H1 (cell line): Measurements from ENCODE around the gene AP2B1. TPM values are rescaled to one million over a fixed set of nuclear protein-coding genes. Genes with fewer than 3 reads are reported as not detected.

ENCODE experiments used
- CTCF ChIA-PET: fragments of 300-600 bp; sonication (Branson Sonifier 250); formaldehyde crosslinking; loops from one replicate; lab custom pipeline; 2021; ENCODE audit not compliant: partially characterized antibody; lab: Charles Lee
- POLR2A ChIA-PET: fragments of 300-600 bp; sonication (Branson Sonifier 250); formaldehyde crosslinking; loops from one replicate; lab custom pipeline; 2021; ENCODE audit warnings: inconsistent platforms; ENCODE audit not compliant: partially characterized antibody; lab: Charles Lee
- DNase-seq, 2 experiments: peaks; one replicate each; pipeline versions ENCODE4 v3.0.0 to v3.0.0-alpha.2; 2010 to 2022; ENCODE audit warnings: low spot score in 2 of 2, low read depth in 1 of 2, mixed read lengths in 1 of 2
- FAIRE-seq: peaks from 2 replicates; lab custom pipeline; 2011; peaks lifted over from hg19 to GRCh38; lab: Jason Lieb, UNC
- H2AFZ ChIP-seq: 2 replicates; pipeline ENCODE4 v1.8.1; 2012; ENCODE audit warnings: low read length, inconsistent platforms
- H2AK5ac ChIP-seq: 2 replicates; pipeline ENCODE4 v1.6.1; 2013; ENCODE audit warnings: low read depth, low read length
- H2BK120ac ChIP-seq: replicated peaks from 2 replicates; pipeline ENCODE3; 2013; ENCODE audit warnings: low read depth, low read length, inconsistent platforms
- H2BK12ac ChIP-seq: 2 replicates; pipeline ENCODE4 v1.6.1; 2013; ENCODE audit warnings: low read depth, low read length
- H2BK15ac ChIP-seq: 2 replicates; pipeline ENCODE4 v1.6.1; 2013; ENCODE audit warnings: low read length
- H2BK20ac ChIP-seq: 2 replicates; pipeline ENCODE4 v1.6.1; 2013; ENCODE audit warnings: low read length
- H2BK5ac ChIP-seq: 2 replicates; pipeline ENCODE4 v1.6.1; 2013; ENCODE audit warnings: low read depth, low read length
- H3K14ac ChIP-seq: 2 replicates; pipeline ENCODE4 v1.6.1; 2013; ENCODE audit warnings: inconsistent platforms; ENCODE audit not compliant: insufficient read length
- H3K18ac ChIP-seq: 2 replicates; pipeline ENCODE4 v1.6.1; 2013; ENCODE audit warnings: low read length; ENCODE audit errors: extremely low read depth
- H3K23ac ChIP-seq: 2 replicates; pipeline ENCODE4 v1.6.1; 2013; ENCODE audit warnings: inconsistent platforms; ENCODE audit not compliant: insufficient read length
- H3K23me2 ChIP-seq: 2 replicates; pipeline ENCODE4 v1.6.1; 2013; ENCODE audit warnings: low read depth, low read length
- H3K27ac ChIP-seq: 2 replicates; pipeline ENCODE4 v1.6.1; 2011; ENCODE audit warnings: low read depth, low read length, inconsistent platforms
- H3K27me3 ChIP-seq, 4 experiments: replicated peaks in 1 of 4; 1 replicate in 1 of 4; 2 replicates in 3 of 4; pipeline versions ENCODE4 v1.6.1 to v1.8.1; 2011 to 2013; ENCODE audit warnings: low read length in 3 of 4, mild to moderate bottlenecking in 3 of 4, inconsistent platforms in 2 of 4, mixed read lengths in 2 of 4, moderate library complexity in 1 of 4; ENCODE audit not compliant: control insufficient read depth in 3 of 4, insufficient read depth in 3 of 4; ENCODE audit errors: extremely low read depth in 1 of 4
- H3K36me3 ChIP-seq, 4 experiments: 2 replicates each; pipeline versions ENCODE4 v1.6.1 to v1.8.1; 2011 to 2013; ENCODE audit warnings: mild to moderate bottlenecking in 4 of 4, low read length in 3 of 4, moderate library complexity in 2 of 4, control low read depth in 1 of 4, inconsistent platforms in 1 of 4; ENCODE audit not compliant: insufficient read depth in 4 of 4, control insufficient read depth in 2 of 4
- H3K4ac ChIP-seq: replicated peaks from 2 replicates; pipeline ENCODE3; 2013; ENCODE audit warnings: low read length, low read depth, mixed read lengths, inconsistent platforms; ENCODE audit not compliant: insufficient read length
- H3K4me1 ChIP-seq, 4 experiments: replicated peaks in 1 of 4; 1 replicate in 1 of 4; 2 replicates in 3 of 4; pipeline versions ENCODE4 v1.6.1 to v1.8.1; 2011 to 2013; ENCODE audit warnings: low read length in 3 of 4, inconsistent platforms in 2 of 4, mixed read lengths in 1 of 4; ENCODE audit not compliant: insufficient read depth in 4 of 4, control insufficient read depth in 3 of 4
- H3K4me2 ChIP-seq, 2 experiments: 2 replicates each; pipeline versions ENCODE4 v1.6.1 to v1.8.1; 2011 to 2013; ENCODE audit warnings: low read depth in 2 of 2, low read length in 2 of 2, control low read depth in 1 of 2, inconsistent platforms in 1 of 2, mild to moderate bottlenecking in 1 of 2; ENCODE audit not compliant: insufficient read depth in 1 of 2
- H3K4me3 ChIP-seq, 4 experiments: fragments of 200-600, 300-600 bp in 1 of 4; sonication (generic), shearing (Covaris generic), sonication (Bioruptor Twin) in 1 of 4; 2 replicates each; pipeline versions ENCODE4 v1.5.1 to v1.8.1; 2011 to 2016; ENCODE audit warnings: low read length in 4 of 4, low read depth in 3 of 4, control low read depth in 2 of 4, inconsistent platforms in 2 of 4, mild to moderate bottlenecking in 2 of 4, mixed read lengths in 1 of 4, moderate library complexity in 1 of 4; ENCODE audit not compliant: insufficient read depth in 2 of 4; ENCODE audit errors: extremely low read depth in 1 of 4
- H3K56ac ChIP-seq: replicated peaks from 2 replicates; pipeline ENCODE3; 2013; ENCODE audit warnings: low read depth, mild to moderate bottlenecking, mixed read lengths, low read length, inconsistent platforms; ENCODE audit not compliant: insufficient read length
- H3K79me1 ChIP-seq: 2 replicates; pipeline ENCODE4 v1.6.1; 2013; ENCODE audit warnings: low read depth, low read length, control low read depth
- H3K79me2 ChIP-seq, 2 experiments: 2 replicates each; pipeline versions ENCODE4 v1.6.1 to v1.8.1; 2012 to 2013; ENCODE audit warnings: low read length in 2 of 2, mild to moderate bottlenecking in 2 of 2, inconsistent platforms in 1 of 2; ENCODE audit not compliant: insufficient read depth in 2 of 2, control insufficient read depth in 1 of 2
- H3K9ac ChIP-seq, 4 experiments: replicated peaks in 1 of 4; 1 replicate in 1 of 4; 2 replicates in 3 of 4; pipeline versions ENCODE4 v1.6.1 to v1.8.1; 2011 to 2013; ENCODE audit warnings: low read depth in 3 of 4, low read length in 3 of 4, control low read depth in 2 of 4, mild to moderate bottlenecking in 2 of 4, moderate library complexity in 2 of 4, inconsistent platforms in 1 of 4; ENCODE audit errors: extremely low read depth in 1 of 4
- H3K9me3 ChIP-seq, 2 experiments: 2 replicates each; pipeline versions ENCODE4 v1.6.1 to v1.8.1; 2012 to 2013; ENCODE audit warnings: mild to moderate bottlenecking in 2 of 2, moderate library complexity in 2 of 2, control low read depth in 1 of 2, inconsistent platforms in 1 of 2, low read depth in 1 of 2, low read length in 1 of 2, mixed read lengths in 1 of 2; ENCODE audit not compliant: insufficient read depth in 2 of 2
- H4K20me1 ChIP-seq, 2 experiments: replicated peaks in 1 of 2; 2 replicates each; pipeline versions ENCODE3 to v1.8.1; 2011 to 2013; ENCODE audit warnings: inconsistent platforms in 2 of 2, low read length in 2 of 2, mild to moderate bottlenecking in 1 of 2; ENCODE audit not compliant: insufficient read depth in 2 of 2, control insufficient read depth in 1 of 2
- H4K5ac ChIP-seq: 2 replicates; pipeline ENCODE4 v1.6.1; 2013; ENCODE audit warnings: low read length, low read depth, mixed read lengths, inconsistent platforms; ENCODE audit not compliant: insufficient read length
- H4K8ac ChIP-seq: 2 replicates; pipeline ENCODE4 v1.8.0; 2013; ENCODE audit warnings: mild to moderate bottlenecking, moderate library complexity, low read length, inconsistent platforms; ENCODE audit not compliant: insufficient read depth; ENCODE audit errors: extremely low read depth
- H4K91ac ChIP-seq: replicated peaks from 2 replicates; pipeline ENCODE3; 2013; ENCODE audit warnings: low read length, mixed read lengths, inconsistent platforms; ENCODE audit not compliant: insufficient read length
- BACH1 ChIP-seq: IDR thresholded peaks from 2 replicates; pipeline ENCODE4 v1.6.1; 2012; ENCODE audit warnings: low read length, improper control_type of control experiment
- CBX8 ChIP-seq: fragments of 300-800, 300-1000 bp; sonication (generic); IDR thresholded peaks from 2 replicates; pipeline ENCODE4 v1.7.1; 2016; ENCODE audit warnings: low read depth, low read length, borderline replicate concordance
- FOSL1 ChIP-seq: IDR thresholded peaks from 2 replicates; pipeline ENCODE4 v1.6.1; 2011; ENCODE audit warnings: mild to moderate bottlenecking, low read depth, low read length, moderate library complexity; ENCODE audit not compliant: insufficient read depth
- GTF2F1 ChIP-seq: IDR thresholded peaks from 2 replicates; pipeline ENCODE4 v1.6.1; 2012; ENCODE audit warnings: low read depth, low read length, improper control_type of control experiment, borderline replicate concordance
- HDAC2 ChIP-seq, 2 experiments: fragments of 300-600 bp in 1 of 2; sonication (generic) in 1 of 2; IDR thresholded peaks; 2 replicates each; pipeline ENCODE4 v1.6.1; 2011 to 2012; ENCODE audit warnings: low read depth in 2 of 2, low read length in 2 of 2, mild to moderate bottlenecking in 2 of 2, moderate library complexity in 2 of 2, borderline replicate concordance in 1 of 2, inconsistent platforms in 1 of 2
- HDAC6 ChIP-seq: IDR thresholded peaks from one replicate; pipeline ENCODE4 v1.7.1; 2012; ENCODE audit warnings: low read depth, mild to moderate bottlenecking, inconsistent platforms, low read length, moderate library complexity
- SIX5 ChIP-seq: IDR thresholded peaks from 2 replicates; pipeline ENCODE4 v1.6.1; 2011; ENCODE audit warnings: mild to moderate bottlenecking, low read depth, low read length
- TAF1 ChIP-seq: IDR thresholded peaks from 2 replicates; pipeline ENCODE4 v1.6.1; 2011; ENCODE audit warnings: mild to moderate bottlenecking, low read depth, low read length
- TEAD4 ChIP-seq: IDR thresholded peaks from 2 replicates; pipeline ENCODE4 v1.6.1; 2012; ENCODE audit warnings: low read depth, low read length, inconsistent platforms, mixed read lengths
- WGBS, 2 experiments: shearing (Covaris generic) in 1 of 2; methylation state at CpG; one replicate each; pipeline versions ENCODE4 v1.1.6 to v1.1.7; 2013 to 2015; ENCODE audit warnings: low lambda C conversion rate in 2 of 2, mixed read lengths in 2 of 2, inconsistent platforms in 1 of 2, low coverage in 1 of 2, missing lambda C conversion rate in 1 of 2; ENCODE audit not compliant: insufficient replicate concordance in 2 of 2, insufficient coverage in 1 of 2, insufficient read length in 1 of 2; ENCODE audit errors: extremely low coverage in 1 of 2, missing lambda C conversion rate in 1 of 2; 5-methylcytosine and 5-hydroxymethylcytosine counted together
- polyA plus RNA-seq, 7 experiments: library from polyadenylated mRNA; depleted of rRNA in 3 of 7; stranded (reverse) in 5 of 7; unstranded in 2 of 7; fragments of >200 nt in 5 of 7; fragments of 200-250 nt in 2 of 7; gene quantifications; 1 replicate in 5 of 7; 2 replicates in 1 of 7; 4 replicates in 1 of 7; pipeline versions ENCODE4 v1.2.1 to v1.2.3, GENCODE V29; 2011 to 2013; ENCODE audit warnings: missing spikeins in 2 of 7, mixed read lengths in 2 of 7
- total RNA-seq: library from RNA; stranded (reverse); fragmentation: NEBNext Ultra II Directional; extraction: Animal tissue kit (Norgen Biotek cat#: 25700); gene quantifications from 2 replicates; pipeline ENCODE4 v1.2.1, GENCODE V29; 2021
- TF ChIP-seq, protein P1 (sequence below): IDR thresholded peaks from 2 replicates; pipeline ENCODE4 v1.6.1; 2012; ENCODE audit warnings: inconsistent platforms
- TF ChIP-seq, protein P2 (sequence below): IDR thresholded peaks from 2 replicates; pipeline ENCODE4 v1.6.1; 2012; ENCODE audit warnings: low read length, inconsistent platforms

AP2B1 gene
- total and polyA plus RNA-seq, 2 of the 8 experiments (the other 6 are each of a cell fraction or from before 2014, with no cell fraction given), result 95.5 to 199 TPM

GRCh38 chr17:35748979-35749378, 161.9 kb downstream of the AP2B1 start:
- H3K4me1 ChIP-seq, result peaks cover 0 to 12% (median 5%) of the 10 kb centered on the region in 4 experiments; a peak in 5 of 7 replicates
- no peak overlapping the region for H2BK120ac ChIP-seq
- no peak overlapping the region for H3K4me2 ChIP-seq
- no peaks in the 10 kb centered on the region for H3K79me2 ChIP-seq
- H2BK20ac ChIP-seq, result no peak overlapping the region
- H2BK15ac ChIP-seq, result 0 out of 2 replicates have a peak overlapping the region, but pooled peaks have one; percentile 72
- H4K20me1 ChIP-seq, result no peaks in the 10 kb centered on the region
- 0 out of 2 replicates have a peak overlapping the region, but pooled peaks have one; percentile 39 for H2BK12ac ChIP-seq
- no peak overlapping the region for H2AFZ ChIP-seq
- H3K23ac ChIP-seq, result no peak overlapping the region
- H4K5ac ChIP-seq, result no peak overlapping the region
- no peaks in the 10 kb centered on the region for H3K23me2 ChIP-seq
- H3K18ac ChIP-seq, result no peak overlapping the region
- H4K8ac ChIP-seq, result no peak overlapping the region
- H3K4ac ChIP-seq, result no peak overlapping the region
- H3K14ac ChIP-seq, result no peak overlapping the region
- H2BK5ac ChIP-seq, result no peak overlapping the region
- POLR2A ChIA-PET, result interaction anchor here (1.2 to 2.3 kb wide), 5 partner anchors 9 to 60 kb away, joined by 3 to 6 read pairs (median 3); partner anchors contain the start of gene TAF15
- H3K9ac ChIP-seq, result no peak overlapping the region
- no peak for DNase-seq
- H3K27ac ChIP-seq, result no peak overlapping the region
- CTCF ChIA-PET, result interaction anchor here (1.0 to 8.4 kb wide), 22 partner anchors 9 to 436 kb away, joined by 3 to 166 read pairs (median 4); partner anchors contain the start of genes C17orf50 and TAF15
- no peaks in the 10 kb centered on the region for H3K36me3 ChIP-seq
- WGBS, 2 experiments, result 89% methylated on average over 6 of the region's 6 CpGs; no CpG with 5 or more reads in 1 of the 2 experiments
- H3K9me3 ChIP-seq, result no peaks in the 10 kb centered on the region
- H3K27me3 ChIP-seq, result peaks cover 2 to 19% (median 12%) of the 10 kb centered on the region in 4 experiments; a peak in 6 of 7 replicates
- no peak overlapping the region for H2AK5ac ChIP-seq
- H4K91ac ChIP-seq, result no peak overlapping the region
- H3K79me1 ChIP-seq, result no peaks in the 10 kb centered on the region
- H3K4me3 ChIP-seq, result no peak overlapping the region
- no peak for FAIRE-seq
- H3K56ac ChIP-seq, result no peak overlapping the region
- TF ChIP-seq, protein P1, sequence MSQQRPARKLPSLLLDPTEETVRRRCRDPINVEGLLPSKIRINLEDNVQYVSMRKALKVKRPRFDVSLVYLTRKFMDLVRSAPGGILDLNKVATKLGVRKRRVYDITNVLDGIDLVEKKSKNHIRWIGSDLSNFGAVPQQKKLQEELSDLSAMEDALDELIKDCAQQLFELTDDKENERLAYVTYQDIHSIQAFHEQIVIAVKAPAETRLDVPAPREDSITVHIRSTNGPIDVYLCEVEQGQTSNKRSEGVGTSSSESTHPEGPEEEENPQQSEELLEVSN, result no peak
- TF ChIP-seq FOSL1 (no peak), GTF2F1 (no peak), TEAD4 (no peak), CBX8 (no peak), BACH1 (no peak), HDAC2 (IDR thresholded peaks at IDR 0.05; ENCODE audit: borderline replicate concordance in 1 of 2, low read depth in 2 of 2, low read length in 2 of 2) (no peak), HDAC6 (no peak), TAF1 (no peak), SIX5 (no peak)
- TF ChIP-seq, protein P2, sequence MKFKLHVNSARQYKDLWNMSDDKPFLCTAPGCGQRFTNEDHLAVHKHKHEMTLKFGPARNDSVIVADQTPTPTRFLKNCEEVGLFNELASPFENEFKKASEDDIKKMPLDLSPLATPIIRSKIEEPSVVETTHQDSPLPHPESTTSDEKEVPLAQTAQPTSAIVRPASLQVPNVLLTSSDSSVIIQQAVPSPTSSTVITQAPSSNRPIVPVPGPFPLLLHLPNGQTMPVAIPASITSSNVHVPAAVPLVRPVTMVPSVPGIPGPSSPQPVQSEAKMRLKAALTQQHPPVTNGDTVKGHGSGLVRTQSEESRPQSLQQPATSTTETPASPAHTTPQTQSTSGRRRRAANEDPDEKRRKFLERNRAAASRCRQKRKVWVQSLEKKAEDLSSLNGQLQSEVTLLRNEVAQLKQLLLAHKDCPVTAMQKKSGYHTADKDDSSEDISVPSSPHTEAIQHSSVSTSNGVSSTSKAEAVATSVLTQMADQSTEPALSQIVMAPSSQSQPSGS, result no peak
